MCF 10A (cell line): ENCODE measurements around the gene ASTN2. TPM values are rescaled to one million over a fixed set of nuclear protein-coding genes. Genes with fewer than 3 reads are reported as not detected.

Source experiments
- BruUV-seq: library from RNA; stranded (reverse); fragments of 400-500 nt; replicated peaks from 2 replicates; lab custom pipeline; 2021; lab: Mats Ljungman, UMichigan
- CTCF ChIA-PET: fragments of 300-600 bp; sonication (Branson Sonifier 250); formaldehyde crosslinking; extraction: SDS; loops from one replicate; lab custom pipeline; 2021; ENCODE audit warnings: antibody characterized with exemption, inconsistent platforms; lab: Yijun Ruan, JAX
- POLR2A ChIA-PET: fragments of 300-600, 350-650 bp; sonication (Branson Sonifier 250); formaldehyde crosslinking; extraction: SDS; loops from one replicate; lab custom pipeline; 2020; ENCODE audit warnings: antibody characterized with exemption, inconsistent platforms; lab: Yijun Ruan, JAX
- DNase-seq: peaks from one replicate; pipeline ENCODE4 v3.0.0-alpha.2; 2018; ENCODE audit not compliant: unreplicated experiment
- H3K27ac Mint-ChIP-seq: one replicate; pipeline ENCODE4 v1.8.0; 2022; ENCODE audit warnings: mild to moderate bottlenecking, low read depth, mixed read lengths; ENCODE audit not compliant: unreplicated experiment
- H3K27me3 Mint-ChIP-seq: one replicate; pipeline ENCODE4 v1.8.0; 2022; ENCODE audit warnings: mixed read lengths; ENCODE audit not compliant: insufficient read depth, unreplicated experiment
- H3K36me3 Mint-ChIP-seq: one replicate; pipeline ENCODE4 v1.8.0; 2022; ENCODE audit warnings: mild to moderate bottlenecking, moderate library complexity, mixed read lengths; ENCODE audit not compliant: insufficient read depth, unreplicated experiment
- H3K4me1 Mint-ChIP-seq: one replicate; pipeline ENCODE4 v1.8.0; 2022; ENCODE audit warnings: mixed read lengths; ENCODE audit not compliant: insufficient read depth, unreplicated experiment
- H3K4me3 Mint-ChIP-seq: one replicate; pipeline ENCODE4 v1.8.0; 2022; ENCODE audit warnings: mild to moderate bottlenecking, moderate library complexity, mixed read lengths; ENCODE audit not compliant: unreplicated experiment
- H3K9me3 Mint-ChIP-seq: one replicate; pipeline ENCODE4 v1.8.0; 2022; ENCODE audit warnings: mixed read lengths; ENCODE audit not compliant: unreplicated experiment
- intact Hi-C: fragments of 100-400 bp; cut with micrococcal nuclease; formaldehyde crosslinking; loops from 2 replicates; pipeline ENCODE4 v1.14.1; 2022
- total RNA-seq: library from RNA; stranded (reverse); gene quantifications from 2 replicates; pipeline ENCODE4 v1.2.3, GENCODE V29; 2022
- TF ChIP-seq, protein P1 (sequence below): fragments of 200-600 bp; IDR thresholded peaks from one replicate; pipeline ENCODE4 v1.8.0; 2022; ENCODE audit warnings: antibody characterized with exemption, mild to moderate bottlenecking; ENCODE audit not compliant: unreplicated experiment

Gene ASTN2
- total RNA-seq, 1 experiment from 2014 or later: 1.8 TPM

GRCh38 chr9:117387422-117387821, 27.4 kb downstream of the ASTN2 start:
- intact Hi-C loops: no loop called here
- no peak overlapping the region for H3K4me3 Mint-ChIP-seq
- H3K27ac Mint-ChIP-seq: no peak overlapping the region
- TF ChIP-seq, protein P1, sequence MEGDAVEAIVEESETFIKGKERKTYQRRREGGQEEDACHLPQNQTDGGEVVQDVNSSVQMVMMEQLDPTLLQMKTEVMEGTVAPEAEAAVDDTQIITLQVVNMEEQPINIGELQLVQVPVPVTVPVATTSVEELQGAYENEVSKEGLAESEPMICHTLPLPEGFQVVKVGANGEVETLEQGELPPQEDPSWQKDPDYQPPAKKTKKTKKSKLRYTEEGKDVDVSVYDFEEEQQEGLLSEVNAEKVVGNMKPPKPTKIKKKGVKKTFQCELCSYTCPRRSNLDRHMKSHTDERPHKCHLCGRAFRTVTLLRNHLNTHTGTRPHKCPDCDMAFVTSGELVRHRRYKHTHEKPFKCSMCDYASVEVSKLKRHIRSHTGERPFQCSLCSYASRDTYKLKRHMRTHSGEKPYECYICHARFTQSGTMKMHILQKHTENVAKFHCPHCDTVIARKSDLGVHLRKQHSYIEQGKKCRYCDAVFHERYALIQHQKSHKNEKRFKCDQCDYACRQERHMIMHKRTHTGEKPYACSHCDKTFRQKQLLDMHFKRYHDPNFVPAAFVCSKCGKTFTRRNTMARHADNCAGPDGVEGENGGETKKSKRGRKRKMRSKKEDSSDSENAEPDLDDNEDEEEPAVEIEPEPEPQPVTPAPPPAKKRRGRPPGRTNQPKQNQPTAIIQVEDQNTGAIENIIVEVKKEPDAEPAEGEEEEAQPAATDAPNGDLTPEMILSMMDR: no peak
- no peak for DNase-seq
- peaks cover 43% of the 10 kb centered on the region for H3K9me3 Mint-ChIP-seq
- no peaks in the 10 kb centered on the region for H3K4me1 Mint-ChIP-seq
- H3K27me3 Mint-ChIP-seq: no peaks in the 10 kb centered on the region
- H3K36me3 Mint-ChIP-seq: no peaks in the 10 kb centered on the region
- ChIA-PET CTCF (interaction anchor here (0.5 kb wide), 1 partner anchor 64 kb away, joined by 4 read pairs; no protein-coding TSS in a partner anchor), POLR2A (no interaction called here)
- no TSS peak for BruUV-seq

DNA sequence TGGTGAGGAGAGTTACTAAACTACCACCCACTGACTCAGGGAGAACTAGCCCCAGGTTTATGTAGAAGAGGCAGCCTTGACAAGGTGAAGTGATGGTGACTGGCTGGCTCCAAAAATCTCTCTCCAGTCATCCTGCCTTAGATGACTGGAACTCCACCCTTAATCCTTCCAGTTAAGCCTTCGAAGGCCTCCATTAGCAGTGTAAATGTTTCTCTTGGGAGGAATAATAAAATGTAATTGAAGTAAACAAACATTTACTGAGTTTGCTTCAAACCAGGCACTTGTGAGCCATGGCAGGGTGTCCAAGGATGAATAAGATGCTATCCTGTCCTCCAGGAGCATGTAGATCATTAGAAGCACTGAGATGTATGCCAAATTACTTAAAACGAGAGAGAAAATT, 35.5 kb downstream of the ASTN2 start:
- H3K4me3 Mint-ChIP-seq: no peak overlapping the region

GRCh38 chr9:117377046-117377445, 37.8 kb downstream of the ASTN2 start:
- DNase-seq: no peak
- ChIA-PET POLR2A (no interaction called here), CTCF (interaction anchor here (0.6 kb wide), 1 partner anchor 16 kb away, joined by 3 read pairs; no protein-coding TSS in a partner anchor)
- BruUV-seq: no TSS peak
- Mint-ChIP-seq H3K4me3 (no peak overlapping the region), H3K36me3 (no peaks in the 10 kb centered on the region), H3K4me1 (no peaks in the 10 kb centered on the region), H3K9me3 (peaks cover 18% of the 10 kb centered on the region), H3K27me3 (no peaks in the 10 kb centered on the region), H3K27ac (no peak overlapping the region)
- intact Hi-C loops: no loop called here
- TF ChIP-seq, protein P1: no peak

More for the DNA sequence above, 35.5 kb downstream of the ASTN2 start:
- peaks cover 11% of the 10 kb centered on the region for H3K9me3 Mint-ChIP-seq
- H3K4me1 Mint-ChIP-seq: no peaks in the 10 kb centered on the region
- TF ChIP-seq, protein P1: no peak
- H3K27me3 Mint-ChIP-seq: no peaks in the 10 kb centered on the region
- POLR2A ChIA-PET: no interaction called here
- no peak overlapping the region for H3K27ac Mint-ChIP-seq
- H3K36me3 Mint-ChIP-seq: no peaks in the 10 kb centered on the region
- BruUV-seq: no TSS peak
- CTCF ChIA-PET: no interaction called here
- intact Hi-C loops: no loop called here
- DNase-seq: no peak

GRCh38 chr9:117375956-117376355, 38.9 kb downstream of the ASTN2 start:
- H3K27me3 Mint-ChIP-seq: no peaks in the 10 kb centered on the region
- H3K4me3 Mint-ChIP-seq: no peak overlapping the region
- no peaks in the 10 kb centered on the region for H3K4me1 Mint-ChIP-seq
- POLR2A ChIA-PET: no interaction called here
- CTCF ChIA-PET: interaction anchor here (0.6 kb wide), 1 partner anchor 10 kb away, joined by 4 read pairs; no protein-coding TSS in a partner anchor
- H3K27ac Mint-ChIP-seq: no peak overlapping the region
- TF ChIP-seq, protein P1: no peak
- no TSS peak for BruUV-seq
- no peaks in the 10 kb centered on the region for H3K36me3 Mint-ChIP-seq
- peaks cover 18% of the 10 kb centered on the region for H3K9me3 Mint-ChIP-seq
- no peak for DNase-seq
- intact Hi-C loops: no loop called here
